ENCODE measurements around the gene VEZF1. TPM values are rescaled to one million over a fixed set of nuclear protein-coding genes. Genes with fewer than 3 reads are reported as not detected.
A peak's percentile ranks its signal among the peaks of the same experiment; 100 is the strongest.

Gene VEZF1
- polyA plus RNA-seq, 6 donors from 2014 or later: 39.6 to 58.2 (median 50.6) TPM

DNA sequence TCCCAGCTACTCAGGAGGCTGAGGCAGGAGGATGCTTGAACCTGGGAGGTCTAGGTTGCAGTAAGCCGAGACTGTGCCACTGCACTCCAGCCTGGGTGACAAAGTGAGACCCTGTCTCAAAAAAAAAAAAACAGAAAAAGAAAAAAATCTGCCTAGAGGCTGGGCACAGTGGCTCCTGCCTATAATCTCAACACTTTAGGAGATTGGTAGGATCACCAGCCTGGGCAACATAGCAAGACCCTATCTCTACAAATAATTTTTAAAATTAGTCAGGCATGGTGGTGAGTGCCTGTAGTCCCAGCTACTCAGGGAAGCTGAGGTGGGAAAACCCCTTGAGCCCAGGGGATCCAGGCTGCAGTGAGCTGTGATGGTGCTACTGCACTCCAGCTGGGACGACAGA lies 50.6 kb downstream of the VEZF1 start:
- no peak for DNase-seq
- ATAC-seq (ENCODE audit: low read depth in 2 of 2): no peak
- H3K9me3 Mint-ChIP-seq: peaks cover 0 to 2% (median 0%) of the 10 kb centered on the region in 7 donors
- H3K4me1 Mint-ChIP-seq: peaks cover 19 to 22% (median 21%) of the 10 kb centered on the region in 3 donors
- no peak overlapping the region for H3K4me3 Mint-ChIP-seq
- H3K36me3 Mint-ChIP-seq: no peaks in the 10 kb centered on the region
- peaks cover 36 to 68% (median 48%) of the 10 kb centered on the region in 3 donors for H3K27me3 Mint-ChIP-seq
- H3K27ac Mint-ChIP-seq: no peak overlapping the region

DNA sequence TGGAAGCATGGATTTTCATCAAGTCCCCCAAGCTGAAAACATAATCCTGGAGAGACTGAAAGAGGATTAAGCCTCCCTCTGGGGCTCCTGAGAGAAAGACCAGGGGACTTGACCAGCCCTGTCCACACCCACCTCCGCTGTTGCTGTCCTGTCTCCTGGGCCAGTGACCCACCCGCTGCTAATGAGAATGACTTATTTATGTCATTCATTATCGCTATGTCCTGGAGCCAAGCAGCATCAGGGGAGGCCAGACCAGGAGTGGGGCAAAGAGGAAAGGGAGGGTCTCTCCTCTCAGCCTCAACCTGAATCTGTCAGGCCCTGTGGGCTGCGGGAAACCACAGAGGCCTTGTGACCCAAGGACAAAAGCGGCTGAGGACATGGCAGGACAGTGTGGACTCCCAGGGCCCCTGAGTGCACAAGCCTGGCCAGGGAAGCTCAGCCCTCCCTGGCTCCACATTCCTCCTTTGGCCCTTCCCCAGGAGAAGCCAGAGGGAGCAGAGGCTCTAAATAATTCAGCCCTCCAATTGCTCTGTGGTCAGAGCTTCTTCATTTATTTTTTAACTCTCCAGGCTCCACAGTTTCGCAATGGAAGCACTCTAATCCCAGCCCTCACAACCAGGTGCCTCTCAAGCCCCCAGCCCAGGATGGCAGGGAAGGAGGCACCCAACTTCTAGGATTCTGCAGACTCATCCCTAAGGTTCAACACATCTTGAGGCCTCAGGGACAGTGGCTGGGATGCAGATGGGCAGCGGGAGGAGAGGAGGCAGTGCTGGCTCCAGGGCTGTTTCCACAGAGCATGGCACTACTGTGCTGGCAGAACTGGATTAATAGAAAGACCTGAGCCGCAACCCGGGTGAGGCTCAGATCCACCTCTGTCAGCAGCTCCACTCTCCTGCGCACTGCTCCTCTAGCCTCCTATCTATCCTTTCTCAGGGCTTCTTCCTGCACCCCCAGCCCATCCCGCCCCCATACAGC lies 51.9 kb downstream of the VEZF1 start:
- no peak overlapping the region for H3K27ac Mint-ChIP-seq
- H3K9me3 Mint-ChIP-seq: peaks cover 0 to 2% (median 0%) of the 10 kb centered on the region in 7 donors
- no peaks in the 10 kb centered on the region for H3K36me3 Mint-ChIP-seq
- peaks cover 28 to 70% (median 49%) of the 10 kb centered on the region in 3 donors for H3K27me3 Mint-ChIP-seq
- ATAC-seq (ENCODE audit: low read depth in 2 of 2) (no peak), DNase-seq (no peak)
- H3K4me3 Mint-ChIP-seq: no peak overlapping the region
- H3K4me1 Mint-ChIP-seq: peaks cover 15 to 19% (median 16%) of the 10 kb centered on the region in 3 donors

DNA sequence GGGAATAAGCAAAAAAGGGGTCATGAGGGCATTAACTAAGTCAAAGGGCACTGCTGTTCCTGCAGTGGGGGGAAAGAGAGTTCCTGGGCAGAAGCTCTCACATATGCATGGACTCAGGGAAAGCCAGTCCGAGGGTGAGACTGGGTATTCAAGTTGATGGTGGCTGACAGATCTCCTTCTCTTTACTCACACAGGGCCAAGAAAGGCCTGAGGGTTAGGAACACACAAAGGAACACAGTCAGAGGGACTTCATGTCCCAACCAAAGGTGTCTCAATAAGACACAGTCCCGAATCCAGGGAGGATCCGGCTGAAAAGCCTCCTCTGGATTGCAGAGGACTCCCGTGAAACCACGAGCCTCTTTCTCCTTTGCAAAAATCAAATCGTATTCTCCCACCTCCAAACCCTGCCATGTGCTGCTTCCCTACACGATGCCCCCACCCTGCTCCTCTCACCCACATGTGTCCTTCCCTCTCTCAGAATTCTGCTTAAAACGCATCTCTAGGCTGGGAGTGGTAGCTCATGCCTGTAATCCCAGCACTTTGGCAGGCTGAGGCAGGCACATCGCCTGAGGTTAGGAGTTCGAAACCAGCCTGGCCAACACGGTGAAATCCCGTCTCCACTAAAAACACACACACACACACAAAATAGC lies 56.4 kb downstream of the VEZF1 start:
- H3K9me3 Mint-ChIP-seq: no peaks in the 10 kb centered on the region
- ATAC-seq (ENCODE audit: low read depth in 2 of 2): no peak
- H3K4me3 Mint-ChIP-seq: no peak overlapping the region
- peaks cover 23 to 77% (median 57%) of the 10 kb centered on the region in 3 donors for H3K27me3 Mint-ChIP-seq
- peaks cover 0 to 5% (median 0%) of the 10 kb centered on the region in 3 donors for H3K4me1 Mint-ChIP-seq
- no peaks in the 10 kb centered on the region for H3K36me3 Mint-ChIP-seq
- no peak overlapping the region for H3K27ac Mint-ChIP-seq
- DNase-seq: no peak

DNA sequence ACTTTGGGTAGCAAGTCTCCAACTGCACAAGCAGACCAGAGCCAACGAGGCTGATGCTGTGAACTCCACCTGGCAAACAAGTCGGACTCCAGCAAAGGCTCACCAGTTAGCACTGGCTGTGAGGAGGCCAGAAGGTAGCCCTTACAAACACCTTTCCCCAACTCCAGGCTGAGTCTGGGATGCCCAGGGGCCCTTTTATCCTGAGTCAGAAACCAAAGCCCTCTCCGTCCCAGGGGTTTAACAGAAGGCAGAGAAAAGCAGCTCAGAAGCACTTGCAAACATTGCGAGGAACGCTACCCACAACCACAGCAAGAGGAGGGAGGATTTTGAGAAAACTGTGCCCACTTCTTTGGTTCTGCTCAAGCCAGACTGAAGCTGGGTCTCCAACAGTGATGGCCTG lies 57.8 kb downstream of the VEZF1 start:
- no peaks in the 10 kb centered on the region for H3K36me3 Mint-ChIP-seq
- H3K4me3 Mint-ChIP-seq: no peak overlapping the region
- peaks cover 0 to 7% (median 0%) of the 10 kb centered on the region in 3 donors for H3K4me1 Mint-ChIP-seq
- H3K27ac Mint-ChIP-seq: no peak overlapping the region
- peaks cover 32 to 76% (median 54%) of the 10 kb centered on the region in 3 donors for H3K27me3 Mint-ChIP-seq
- ATAC-seq (ENCODE audit: low read depth in 2 of 2) (no peak), DNase-seq (no peak)
- no peaks in the 10 kb centered on the region for H3K9me3 Mint-ChIP-seq

DNA sequence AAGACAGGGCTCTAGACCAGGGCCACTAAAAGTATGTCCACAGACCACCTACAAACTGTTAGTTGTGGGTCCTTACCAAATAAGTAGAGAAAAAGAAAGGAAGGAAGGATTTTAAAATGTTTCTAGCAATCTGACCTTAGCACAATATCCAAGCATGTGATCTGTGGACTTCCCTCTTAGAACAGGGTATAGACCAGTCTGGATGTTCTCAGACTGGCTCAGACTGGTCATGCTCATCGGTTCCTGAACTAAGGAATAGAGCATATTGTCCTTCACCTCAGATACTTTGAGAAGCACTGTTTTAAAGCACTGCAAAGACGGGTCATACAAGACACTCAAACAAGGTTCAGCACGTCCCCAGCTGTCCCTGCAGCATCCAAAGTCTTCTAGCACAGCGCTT lies 58.7 kb downstream of the VEZF1 start:
- H3K27me3 Mint-ChIP-seq: peaks cover 33 to 80% (median 63%) of the 10 kb centered on the region in 3 donors
- H3K4me1 Mint-ChIP-seq: peaks cover 0 to 7% (median 0%) of the 10 kb centered on the region in 3 donors
- no peaks in the 10 kb centered on the region for H3K36me3 Mint-ChIP-seq
- H3K27ac Mint-ChIP-seq: no peak overlapping the region
- ATAC-seq (ENCODE audit: low read depth in 2 of 2) (no peak), DNase-seq (no peak)
- no peak overlapping the region for H3K4me3 Mint-ChIP-seq
- no peaks in the 10 kb centered on the region for H3K9me3 Mint-ChIP-seq

DNA sequence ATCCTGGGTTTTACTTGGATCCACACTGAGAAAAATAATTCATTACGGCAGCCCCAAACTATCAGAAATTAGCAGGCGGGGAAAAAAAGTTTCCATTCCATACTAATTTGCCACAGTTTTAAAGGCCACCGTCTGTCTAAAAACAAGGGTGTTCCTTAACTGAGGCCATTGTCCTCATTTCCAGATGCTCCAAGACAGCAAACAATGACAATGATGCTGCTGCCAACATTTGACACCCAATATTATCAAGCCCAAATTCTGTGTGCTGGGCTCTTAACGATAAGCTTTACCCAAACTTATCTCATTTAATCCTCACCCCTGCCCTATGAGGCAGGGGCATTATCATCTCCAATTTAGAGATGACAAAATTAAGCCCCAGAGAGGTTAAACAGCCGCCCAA lies 59.1 kb downstream of the VEZF1 start:
- H3K9me3 Mint-ChIP-seq: no peaks in the 10 kb centered on the region
- H3K27ac Mint-ChIP-seq: no peak overlapping the region
- H3K27me3 Mint-ChIP-seq: peaks cover 33 to 85% (median 68%) of the 10 kb centered on the region in 3 donors
- DNase-seq: no peak
- H3K36me3 Mint-ChIP-seq: no peaks in the 10 kb centered on the region
- H3K4me1 Mint-ChIP-seq: peaks cover 0 to 7% (median 0%) of the 10 kb centered on the region in 3 donors
- H3K4me3 Mint-ChIP-seq: no peak overlapping the region
- ATAC-seq (ENCODE audit: low read depth in 2 of 2): no peak

DNA sequence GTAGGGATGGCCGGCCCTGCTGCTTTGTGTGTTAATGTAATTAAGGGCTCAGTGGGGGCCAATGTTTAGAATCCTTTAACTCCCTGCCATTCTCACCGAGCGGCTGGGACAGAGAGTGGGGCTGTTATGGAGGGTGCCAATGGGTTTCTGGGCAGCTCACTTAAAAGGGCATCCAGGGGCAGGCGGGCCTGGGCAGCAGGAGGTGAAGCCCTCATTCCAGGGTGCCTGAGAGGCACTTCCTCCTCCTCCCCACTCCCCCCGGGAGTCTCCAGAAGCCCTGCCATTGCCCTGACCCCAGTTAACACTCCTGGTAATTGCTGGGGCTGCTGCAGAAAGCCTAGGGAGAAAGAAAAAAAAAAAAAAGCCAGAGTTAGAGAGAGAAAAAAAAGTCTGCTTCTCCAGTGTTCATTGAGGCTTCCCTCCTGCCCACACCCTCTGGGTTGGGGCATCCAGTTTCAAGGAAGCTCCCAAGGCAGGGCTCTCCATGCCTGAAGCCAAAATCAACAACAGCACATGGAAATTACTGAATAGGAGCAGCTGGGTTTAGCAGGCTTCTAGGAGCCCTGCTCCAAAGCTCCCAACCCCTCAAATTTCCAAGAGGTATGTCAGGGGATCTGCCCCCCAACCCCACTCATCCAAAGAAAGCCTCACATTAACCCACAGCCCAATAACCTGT lies 60.9 kb downstream of the VEZF1 start:
- no peaks in the 10 kb centered on the region for H3K36me3 Mint-ChIP-seq
- peaks cover 0 to 7% (median 0%) of the 10 kb centered on the region in 3 donors for H3K4me1 Mint-ChIP-seq
- no peak overlapping the region for H3K27ac Mint-ChIP-seq
- no peak for ATAC-seq (ENCODE audit: low read depth in 2 of 2)
- no peaks in the 10 kb centered on the region for H3K9me3 Mint-ChIP-seq
- H3K27me3 Mint-ChIP-seq: peaks cover 38 to 88% (median 84%) of the 10 kb centered on the region in 3 donors
- H3K4me3 Mint-ChIP-seq: no peak overlapping the region
- DNase-seq: no peak

DNA sequence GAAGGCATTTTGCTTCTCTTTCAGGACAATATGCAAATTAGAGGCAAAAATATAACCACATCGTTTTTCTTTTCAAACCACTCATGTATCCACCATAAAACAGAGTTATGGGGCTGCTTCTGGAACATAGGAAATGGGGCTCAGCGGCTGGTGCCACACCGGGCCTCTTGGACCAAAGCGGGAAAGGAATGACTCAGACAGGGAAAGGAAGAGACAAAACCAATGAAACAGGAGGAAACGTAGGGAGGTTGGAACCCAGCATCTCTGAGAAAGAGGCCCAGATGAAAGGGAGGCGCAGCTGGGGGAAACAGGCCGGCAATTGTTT lies 61.4 kb downstream of the VEZF1 start:
- Mint-ChIP-seq H3K27me3 (peaks cover 42 to 87% (median 80%) of the 10 kb centered on the region in 3 donors), H3K4me1 (peaks cover 0 to 7% (median 0%) of the 10 kb centered on the region in 3 donors), H3K9me3 (no peaks in the 10 kb centered on the region), H3K36me3 (no peaks in the 10 kb centered on the region), H3K27ac (no peak overlapping the region), H3K4me3 (no peak overlapping the region)
- no peak for ATAC-seq (ENCODE audit: low read depth in 2 of 2)
- DNase-seq: no peak

DNA sequence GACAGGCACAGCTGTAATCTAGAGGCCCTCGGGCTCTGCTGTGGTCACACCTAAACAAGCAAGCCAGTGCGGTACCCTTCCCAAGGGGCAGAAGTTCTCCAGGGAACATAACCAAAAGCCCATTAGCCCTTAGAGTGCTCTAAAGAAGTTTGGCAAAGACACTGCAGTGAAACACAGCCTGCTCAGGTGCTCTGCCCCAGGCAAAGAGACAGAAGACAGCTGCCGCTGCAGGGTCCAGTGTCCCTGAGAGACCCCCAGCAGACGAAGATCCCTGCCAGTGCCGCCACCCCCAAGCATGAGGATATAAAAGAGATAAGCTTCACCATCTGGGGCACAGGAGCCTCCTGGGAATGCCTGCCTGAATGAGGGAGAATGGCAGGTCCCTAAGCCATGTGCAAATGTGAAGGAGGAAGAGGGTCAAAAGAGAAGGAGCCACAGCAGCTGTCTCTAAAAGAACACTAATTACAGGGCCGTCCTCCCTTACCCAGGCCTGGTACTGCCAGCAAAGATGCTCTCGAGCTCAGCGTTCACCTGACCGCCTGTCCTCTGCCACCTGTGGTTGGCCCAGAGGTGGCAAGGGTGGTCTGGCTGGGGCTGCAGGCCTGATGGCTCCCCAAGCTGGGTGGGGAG lies 62.6 kb downstream of the VEZF1 start:
- Mint-ChIP-seq H3K9me3 (no peaks in the 10 kb centered on the region), H3K27me3 (peaks cover 41 to 84% (median 77%) of the 10 kb centered on the region in 3 donors), H3K27ac (peak overlapping the region in 1 of 6 donors; percentile 59), H3K36me3 (no peaks in the 10 kb centered on the region), H3K4me3 (no peak overlapping the region), H3K4me1 (peaks cover 0 to 7% (median 0%) of the 10 kb centered on the region in 3 donors)
- DNase-seq (no peak), ATAC-seq (ENCODE audit: low read depth in 2 of 2) (no peak)

DNA sequence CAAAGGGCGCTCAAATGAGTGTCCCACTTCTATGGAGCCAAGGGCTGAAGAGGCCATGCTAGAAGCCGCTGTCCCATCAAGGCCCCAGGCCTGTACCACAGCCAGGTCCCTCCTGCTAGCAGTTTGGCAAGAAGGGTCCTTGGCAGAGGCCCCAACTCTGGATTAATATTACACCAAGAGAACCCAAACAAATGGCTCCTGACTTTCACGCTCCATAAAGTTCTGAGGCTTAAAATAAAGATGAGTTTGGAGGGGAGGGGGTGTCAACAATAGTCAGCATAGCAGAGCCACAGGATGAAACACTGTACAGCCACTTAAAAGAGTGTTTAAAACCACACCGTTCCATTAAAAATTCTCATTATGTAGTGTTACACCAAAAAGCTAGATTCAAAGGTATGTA lies 63.4 kb downstream of the VEZF1 start:
- Mint-ChIP-seq H3K27me3 (peaks cover 46 to 84% (median 70%) of the 10 kb centered on the region in 3 donors), H3K27ac (no peak overlapping the region), H3K36me3 (no peaks in the 10 kb centered on the region), H3K4me3 (no peak overlapping the region), H3K4me1 (peaks cover 0 to 7% (median 0%) of the 10 kb centered on the region in 3 donors), H3K9me3 (no peaks in the 10 kb centered on the region)
- DNase-seq: no peak
- ATAC-seq (ENCODE audit: low read depth in 2 of 2): no peak
